GM12873 (cell line): ENCODE measurements around the gene SEM1.
A peak's percentile ranks its signal among the peaks of the same experiment; 100 is the strongest.

Source experiments
- TF ChIP-seq, protein P1 (sequence below): IDR thresholded peaks from 2 replicates; pipeline ENCODE4 v1.5.1; 2012; ENCODE audit warnings: low read depth, mild to moderate bottlenecking, moderate library complexity, low read length, control low read depth; ENCODE audit not compliant: insufficient read depth; ENCODE audit errors: missing control alignments

The SEM1 gene

DNA sequence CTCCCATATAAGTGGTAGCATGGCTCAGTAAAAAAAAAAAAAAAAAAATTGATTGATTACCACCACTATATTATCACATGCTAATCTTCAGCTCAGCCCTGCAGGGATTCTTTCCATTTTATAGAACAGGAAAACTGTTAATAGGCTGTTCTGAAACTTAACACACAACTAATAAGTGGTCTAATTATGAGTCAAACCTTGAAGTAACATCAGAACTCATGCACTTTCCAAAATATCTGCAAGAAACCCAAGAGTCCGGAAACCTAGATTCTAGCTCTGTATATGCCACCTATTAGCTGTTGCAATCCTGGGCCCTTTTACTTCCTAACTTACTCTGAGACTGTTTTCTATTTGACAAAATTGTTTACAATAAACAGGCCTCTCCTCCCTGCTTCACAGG lies 23.9 kb downstream of the SEM1 start:
- TF ChIP-seq, protein P1, sequence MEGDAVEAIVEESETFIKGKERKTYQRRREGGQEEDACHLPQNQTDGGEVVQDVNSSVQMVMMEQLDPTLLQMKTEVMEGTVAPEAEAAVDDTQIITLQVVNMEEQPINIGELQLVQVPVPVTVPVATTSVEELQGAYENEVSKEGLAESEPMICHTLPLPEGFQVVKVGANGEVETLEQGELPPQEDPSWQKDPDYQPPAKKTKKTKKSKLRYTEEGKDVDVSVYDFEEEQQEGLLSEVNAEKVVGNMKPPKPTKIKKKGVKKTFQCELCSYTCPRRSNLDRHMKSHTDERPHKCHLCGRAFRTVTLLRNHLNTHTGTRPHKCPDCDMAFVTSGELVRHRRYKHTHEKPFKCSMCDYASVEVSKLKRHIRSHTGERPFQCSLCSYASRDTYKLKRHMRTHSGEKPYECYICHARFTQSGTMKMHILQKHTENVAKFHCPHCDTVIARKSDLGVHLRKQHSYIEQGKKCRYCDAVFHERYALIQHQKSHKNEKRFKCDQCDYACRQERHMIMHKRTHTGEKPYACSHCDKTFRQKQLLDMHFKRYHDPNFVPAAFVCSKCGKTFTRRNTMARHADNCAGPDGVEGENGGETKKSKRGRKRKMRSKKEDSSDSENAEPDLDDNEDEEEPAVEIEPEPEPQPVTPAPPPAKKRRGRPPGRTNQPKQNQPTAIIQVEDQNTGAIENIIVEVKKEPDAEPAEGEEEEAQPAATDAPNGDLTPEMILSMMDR: no peak

- TF ChIP-seq, protein P1: no peak
These were observed 24.3 kb downstream of the SEM1 start for GRCh38 chr7:96685353-96685752.

DNA sequence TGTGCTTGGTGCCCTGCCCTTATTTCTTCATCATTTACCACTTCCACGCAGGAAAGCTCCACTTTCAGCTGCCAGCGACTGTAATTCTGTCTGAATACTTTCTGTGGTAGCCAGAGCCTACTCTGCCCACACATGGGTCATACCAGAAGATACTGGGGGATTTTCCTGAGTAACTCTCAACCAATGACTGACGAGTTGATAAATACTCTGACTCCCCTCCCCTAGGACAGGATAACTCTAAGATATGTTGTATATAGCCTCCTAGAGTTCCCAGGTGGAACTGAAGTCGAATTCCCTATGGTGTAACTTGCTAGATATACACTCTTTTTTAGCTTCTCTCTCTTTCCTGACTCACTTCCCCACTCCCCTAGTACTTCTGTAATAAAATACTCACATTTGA lies 29.8 kb downstream of the SEM1 start:
- TF ChIP-seq, protein P1: peak; percentile 7

- TF ChIP-seq, protein P1: no peak
These were observed 32.7 kb downstream of the SEM1 start for GRCh38 chr7:96676919-96677318.

GRCh38 chr7:96675548-96675947 lies 34.1 kb downstream of the SEM1 start:
- TF ChIP-seq, protein P1: no peak

DNA sequence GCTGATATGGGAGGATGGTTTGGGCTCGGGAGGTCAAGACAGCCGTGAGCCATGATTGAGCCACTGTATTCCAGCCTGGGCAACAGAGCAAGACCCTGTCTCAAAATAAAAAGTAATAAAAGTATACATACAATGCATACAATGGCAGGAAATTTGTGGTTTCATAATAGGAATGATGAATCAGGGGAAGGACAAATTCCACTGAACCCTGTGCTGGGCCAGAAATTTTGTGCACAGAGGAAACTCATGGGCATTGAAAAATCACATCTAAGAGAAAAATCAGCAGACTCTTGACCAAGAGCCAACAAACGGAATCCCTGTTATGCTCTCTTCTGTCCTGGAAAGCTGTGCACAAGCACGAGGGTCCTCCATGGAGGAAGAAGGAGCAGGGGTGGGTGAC lies 35.1 kb downstream of the SEM1 start:
- TF ChIP-seq, protein P1: no peak

DNA sequence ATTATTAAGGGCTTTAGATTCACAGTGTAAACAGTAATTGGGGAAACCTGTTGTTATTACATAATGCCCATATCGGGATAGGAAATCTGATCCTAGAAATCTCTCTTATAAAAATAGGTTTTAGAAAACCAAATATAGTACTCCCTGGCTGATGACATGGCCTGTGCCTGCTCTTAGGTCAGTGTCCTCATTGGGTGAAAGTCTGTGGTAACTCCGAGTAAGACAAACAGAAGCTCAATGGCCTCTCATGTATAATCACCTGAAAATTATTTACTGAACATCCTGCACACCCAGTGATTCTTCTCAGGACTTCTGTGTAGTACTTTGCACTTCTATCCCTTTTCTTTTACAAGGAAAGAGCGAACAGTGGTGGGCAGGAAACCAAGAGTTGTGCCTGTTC lies 37.8 kb downstream of the SEM1 start:
- TF ChIP-seq, protein P1: no peak
